ENCODE measurements around the gene SOX30.
A peak's percentile ranks its signal among the peaks of the same experiment; 100 is the strongest.

The SOX30 gene

GRCh38 chr5:157607371-157608161 is 44.7 kb downstream of the SOX30 start:
- peak; percentile 65 for DNase-seq

DNA sequence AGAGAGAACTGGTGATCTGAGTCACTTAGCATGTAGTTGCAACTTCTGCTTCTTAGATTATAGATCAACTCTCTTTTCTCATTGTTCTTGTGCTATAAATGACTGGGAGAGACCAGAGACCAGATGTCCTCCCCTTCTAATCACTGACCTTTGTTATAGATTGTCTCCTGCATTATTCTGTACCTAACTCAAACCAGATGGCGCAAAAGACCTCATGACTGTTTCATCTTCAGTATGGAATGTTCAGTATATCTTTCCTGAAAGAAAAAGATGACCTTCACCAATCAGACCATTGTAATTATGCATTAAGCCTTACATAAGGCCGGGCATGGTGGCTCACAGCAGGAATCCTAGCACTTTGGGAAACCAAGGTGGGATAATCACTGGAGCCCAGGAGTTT is 46.2 kb downstream of the SOX30 start:
- no peak for DNase-seq

DNA sequence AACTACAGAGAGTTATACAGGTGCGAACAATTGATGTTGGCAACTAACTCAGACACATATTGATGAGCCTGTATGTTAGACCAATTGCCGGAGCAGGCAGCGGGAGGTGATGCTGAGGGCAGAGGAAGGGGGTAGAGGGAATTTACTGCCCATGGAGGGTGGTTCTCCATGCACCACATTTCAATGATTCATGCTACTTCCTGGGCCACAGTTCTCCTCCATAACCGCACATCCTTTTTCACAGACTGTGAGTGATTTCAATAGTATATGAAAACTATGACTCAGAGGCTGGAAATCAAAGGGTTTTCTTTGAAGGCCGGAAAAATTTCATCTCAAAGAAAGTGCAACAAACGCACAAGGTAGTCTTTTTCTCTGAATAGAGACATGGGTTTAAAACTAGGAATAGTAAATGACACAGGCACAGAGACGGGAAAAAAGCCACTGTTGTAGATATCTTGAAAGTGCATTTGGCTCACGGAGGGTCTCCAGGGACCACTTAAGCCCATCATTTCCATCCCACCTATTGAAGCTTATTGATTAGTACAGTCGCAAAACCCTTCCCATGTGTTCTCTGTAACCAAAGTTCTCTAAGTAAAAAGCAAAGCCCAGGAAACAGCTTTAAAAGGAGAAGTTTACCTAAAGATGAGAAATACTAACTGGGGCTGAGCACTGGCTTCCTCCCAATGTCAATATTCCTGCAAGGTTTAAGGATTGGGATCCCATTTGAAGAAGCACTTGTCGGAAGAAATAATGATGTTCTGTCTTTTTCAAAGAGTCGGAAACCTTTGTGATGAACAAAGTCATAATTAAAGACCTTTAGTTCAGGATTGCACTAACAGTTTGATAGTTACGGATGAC is 48.7 kb downstream of the SOX30 start:
- DNase-seq = no peak

DNA sequence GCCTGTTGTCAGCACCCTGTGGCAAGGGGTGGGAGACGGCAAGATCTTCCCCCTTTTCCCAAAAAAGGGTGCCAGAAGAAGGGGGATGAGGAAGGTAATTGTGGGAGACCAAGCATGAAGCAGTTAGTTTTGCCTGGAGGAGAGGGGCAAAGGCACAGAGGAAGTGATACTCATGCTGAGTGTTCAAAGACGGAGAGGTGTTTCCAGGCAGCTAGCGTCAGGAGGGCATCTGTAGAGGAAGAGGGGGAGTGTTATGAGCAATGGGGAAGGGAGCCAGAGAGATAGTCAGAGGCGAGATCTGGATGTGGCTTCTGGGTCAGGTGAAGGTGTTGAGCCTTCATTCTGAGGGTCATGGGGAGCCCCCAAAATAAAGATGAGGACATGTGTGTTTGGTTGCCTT is 49.7 kb downstream of the SOX30 start:
- DNase-seq = no peak

DNA sequence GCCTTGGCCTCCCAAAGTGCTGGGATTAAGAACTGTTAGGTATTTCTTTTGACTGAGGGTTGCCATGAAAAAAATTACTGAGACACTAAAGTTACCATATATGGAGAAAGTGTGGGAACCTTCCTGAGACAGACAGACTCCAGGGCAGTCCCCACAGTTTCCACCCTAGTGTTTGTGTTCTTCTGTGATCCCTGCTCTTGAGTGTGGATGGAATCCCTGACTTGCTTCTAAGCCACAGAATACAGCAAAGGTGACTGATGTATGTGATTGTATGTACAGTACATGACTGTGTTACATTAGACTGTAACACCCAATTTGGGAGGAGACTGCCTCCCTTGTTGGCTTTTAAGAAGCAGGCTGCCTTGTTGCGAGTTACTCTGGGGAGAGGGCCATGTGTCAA is 52.0 kb downstream of the SOX30 start:
- DNase-seq = no peak

- no peak for DNase-seq
Observed at GRCh38 chr5:157599565-157599964, 52.7 kb downstream of the SOX30 start.

DNA sequence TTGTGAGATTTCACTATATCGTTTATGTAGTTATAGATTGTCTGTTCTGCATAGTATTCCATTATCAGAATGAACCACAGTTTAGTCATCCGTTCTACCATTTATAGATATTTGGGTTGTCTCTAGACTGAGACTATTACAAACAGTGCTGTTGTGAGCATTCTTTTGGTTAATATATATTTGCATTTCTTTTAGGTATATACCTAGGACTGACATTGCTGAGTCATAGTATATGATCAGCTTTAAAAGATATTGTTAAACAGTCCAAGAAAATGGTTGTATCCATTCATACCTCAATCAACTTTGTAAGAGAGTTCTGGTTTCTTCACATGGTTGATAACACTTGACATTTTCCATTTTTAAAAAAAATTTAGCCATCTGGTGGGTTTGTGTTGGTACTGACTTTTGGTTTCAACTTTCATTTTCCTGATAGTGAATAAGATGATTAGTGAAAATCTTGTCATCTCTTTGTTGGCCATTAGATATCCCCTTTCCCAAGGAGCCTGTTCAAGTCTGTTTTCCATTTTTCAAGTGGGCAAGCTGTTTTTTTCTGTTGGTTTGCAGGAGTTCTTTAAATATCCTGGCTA is 53.8 kb downstream of the SOX30 start:
- DNase-seq = no peak

DNA sequence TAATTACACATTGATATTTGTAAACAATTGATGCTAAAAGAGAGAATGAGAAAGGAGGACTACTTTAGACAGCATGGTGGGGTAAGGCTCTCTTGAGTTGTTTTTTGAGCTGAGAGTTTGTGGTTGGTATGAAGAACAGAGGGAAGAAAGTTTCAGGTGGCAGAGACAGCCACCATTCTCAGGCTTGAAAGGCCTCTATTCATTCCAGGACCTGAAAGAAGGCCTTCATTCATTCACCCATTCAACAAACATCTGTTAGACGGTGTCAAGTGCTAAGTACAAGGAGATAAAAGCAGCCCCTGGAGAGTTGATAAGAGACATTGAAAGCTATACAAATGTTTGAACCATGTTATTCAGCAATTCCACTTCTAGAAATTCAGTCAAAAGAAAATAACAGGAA is 55.0 kb downstream of the SOX30 start:
- no peak for DNase-seq

DNA sequence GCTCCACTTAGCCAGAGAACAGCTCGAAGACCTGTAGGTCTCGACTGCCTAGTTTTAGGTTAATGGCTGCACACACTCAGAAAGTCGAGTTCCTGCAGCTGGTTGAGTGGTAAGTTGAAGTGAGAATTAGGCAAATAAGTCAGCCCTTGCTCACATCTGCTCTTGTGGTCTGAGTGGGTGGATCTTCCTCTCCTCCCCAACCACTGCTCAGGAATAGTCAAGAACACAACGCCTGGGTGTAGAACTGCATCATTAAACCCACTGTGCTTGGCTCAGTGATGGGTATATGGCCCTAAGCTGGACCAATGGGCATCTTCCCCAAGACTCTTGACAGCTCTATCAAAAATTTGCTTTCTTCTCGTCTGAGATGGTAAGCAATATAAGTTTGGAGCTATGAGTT is 55.8 kb downstream of the SOX30 start:
- DNase-seq = no peak

GRCh38 chr5:157594675-157595459 is 57.4 kb downstream of the SOX30 start:
- no peak for DNase-seq

- DNase-seq = no peak
Observed at GRCh38 chr5:157594257-157594656, 58.0 kb downstream of the SOX30 start.

DNA sequence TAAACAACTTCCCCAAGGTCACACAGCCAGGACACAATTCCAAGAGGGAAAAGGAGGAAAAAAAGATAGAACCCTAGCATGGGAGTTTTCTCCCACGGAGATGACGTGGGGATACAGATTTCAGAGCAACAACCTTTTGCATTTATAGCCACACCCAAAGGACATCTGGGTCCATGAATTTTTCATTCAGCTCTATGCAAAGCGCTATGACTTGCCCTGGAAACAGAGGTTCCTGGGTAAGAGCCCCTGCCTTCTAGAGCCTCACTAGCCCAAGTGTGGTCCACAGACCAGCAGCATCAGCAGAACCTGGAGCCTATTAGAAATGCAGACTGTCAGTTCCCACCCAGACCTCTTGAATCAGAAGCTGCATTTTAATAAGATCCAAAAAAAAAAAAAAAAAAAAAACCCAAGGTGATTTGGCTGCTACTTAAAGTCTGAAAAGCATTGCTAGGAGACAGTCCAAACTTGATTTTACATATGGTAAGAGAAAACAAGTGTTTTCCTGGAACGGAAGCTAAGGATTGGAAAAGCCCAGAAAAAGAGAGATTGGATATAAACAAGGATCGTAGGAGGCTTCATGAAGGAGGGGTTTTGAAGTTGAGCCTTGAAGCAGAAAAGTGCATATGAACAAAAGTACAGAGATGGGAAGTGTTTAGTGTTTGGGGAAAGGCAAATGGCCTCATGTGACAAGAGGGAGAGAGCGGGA is 59.0 kb downstream of the SOX30 start:
- DNase-seq = no peak

DNA sequence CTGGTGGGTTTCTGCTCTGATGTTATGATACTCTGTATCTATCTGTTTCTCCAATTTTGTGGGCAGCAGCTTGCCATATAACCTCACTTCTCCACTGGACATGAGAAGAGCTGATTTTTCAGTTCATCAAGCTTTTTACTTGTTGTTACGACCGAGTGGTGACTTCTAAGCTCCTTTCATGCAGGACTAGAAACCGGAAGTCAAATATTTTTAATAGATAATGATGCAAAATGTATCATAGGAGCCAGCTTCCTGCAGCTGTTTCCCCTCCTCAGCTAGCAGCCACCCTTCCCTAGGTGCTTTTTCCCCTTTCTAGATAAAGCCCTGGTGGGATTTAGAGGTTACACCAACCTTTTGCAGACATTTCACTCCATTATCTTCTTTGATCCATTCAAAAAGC is 59.6 kb downstream of the SOX30 start:
- no peak for DNase-seq

DNA sequence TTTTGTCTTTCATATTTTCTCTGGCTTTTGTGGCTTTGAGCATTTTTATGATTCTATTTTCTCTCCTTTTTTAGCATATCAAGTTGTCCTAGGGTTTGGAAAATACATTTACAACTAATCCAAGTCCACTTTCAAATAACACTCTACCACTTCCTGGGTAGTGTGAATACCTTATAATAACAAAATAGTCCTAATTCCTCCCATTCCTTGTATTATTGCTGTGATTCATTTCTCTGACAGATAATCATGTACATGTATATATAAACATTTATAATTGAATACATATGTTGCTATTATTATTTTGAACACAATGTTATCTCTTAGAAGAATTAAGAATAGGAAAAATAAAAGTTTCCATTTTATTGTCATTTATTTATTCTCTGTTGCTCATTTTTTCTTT is 61.8 kb downstream of the SOX30 start:
- DNase-seq = no peak

- no peak for DNase-seq
Observed at GRCh38 chr5:157584628-157585027, 67.6 kb downstream of the SOX30 start.

DNA sequence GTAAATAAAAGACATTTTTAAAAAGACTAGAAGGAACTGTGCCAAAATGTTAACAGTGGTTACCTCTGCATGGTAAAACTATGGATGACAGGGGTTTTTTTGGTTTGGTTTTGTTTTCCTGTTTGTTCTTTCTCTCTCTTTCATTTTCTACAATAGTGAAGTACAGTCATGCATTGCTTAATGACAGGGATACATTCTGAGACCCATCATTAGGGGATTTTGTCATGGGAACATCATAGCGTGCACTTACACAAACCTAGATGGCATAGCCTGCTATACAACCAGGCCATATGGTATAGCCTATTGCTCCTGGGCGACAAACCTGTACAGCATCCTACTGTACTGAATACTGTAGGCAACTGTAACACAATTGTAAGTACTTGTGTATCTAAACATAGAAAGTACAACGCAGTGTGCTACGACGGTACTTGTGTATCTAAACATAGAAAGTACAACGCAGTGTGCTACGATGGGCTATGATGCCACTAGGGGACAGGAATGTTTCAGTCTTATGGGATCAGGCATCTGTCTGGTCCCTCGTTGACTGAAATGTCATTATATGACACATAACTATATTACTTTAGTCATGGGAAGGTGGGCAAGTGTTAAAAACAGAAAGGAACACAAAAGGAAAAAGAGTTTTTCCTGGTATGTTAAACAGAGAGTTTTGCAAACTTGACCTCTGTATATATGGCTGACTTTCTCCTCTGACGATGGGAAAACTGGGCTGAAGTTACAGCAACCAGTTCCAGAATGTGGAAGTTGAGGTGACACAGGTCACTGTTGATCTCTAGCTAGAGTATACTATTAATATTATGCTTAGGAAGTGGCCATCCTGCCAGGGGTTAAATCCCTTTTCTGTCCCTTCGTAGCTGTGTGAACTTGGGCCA is 69.3 kb downstream of the SOX30 start:
- no peak for DNase-seq

DNA sequence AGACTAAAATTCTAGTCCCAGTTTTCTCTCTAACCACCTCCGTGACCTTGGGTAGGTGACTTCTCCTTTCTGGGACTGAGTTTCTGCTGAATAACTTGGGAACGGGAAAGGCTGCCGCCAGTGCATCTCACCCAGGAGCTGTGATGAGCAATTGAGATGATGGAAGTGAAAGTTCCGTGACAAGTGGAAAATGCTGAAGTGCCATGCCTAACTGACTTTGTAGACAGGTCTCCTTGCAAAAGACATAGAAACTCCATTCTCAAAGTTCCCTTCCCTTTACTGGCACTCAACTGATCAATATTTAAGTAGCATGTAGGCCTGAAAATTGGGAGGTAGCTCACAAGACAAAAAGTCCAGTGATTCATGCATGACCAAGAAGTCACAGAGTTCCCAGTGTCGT is 70.3 kb downstream of the SOX30 start:
- DNase-seq = no peak

- DNase-seq = no peak
Observed at GRCh38 chr5:157578079-157578780, 74.0 kb downstream of the SOX30 start.

DNA sequence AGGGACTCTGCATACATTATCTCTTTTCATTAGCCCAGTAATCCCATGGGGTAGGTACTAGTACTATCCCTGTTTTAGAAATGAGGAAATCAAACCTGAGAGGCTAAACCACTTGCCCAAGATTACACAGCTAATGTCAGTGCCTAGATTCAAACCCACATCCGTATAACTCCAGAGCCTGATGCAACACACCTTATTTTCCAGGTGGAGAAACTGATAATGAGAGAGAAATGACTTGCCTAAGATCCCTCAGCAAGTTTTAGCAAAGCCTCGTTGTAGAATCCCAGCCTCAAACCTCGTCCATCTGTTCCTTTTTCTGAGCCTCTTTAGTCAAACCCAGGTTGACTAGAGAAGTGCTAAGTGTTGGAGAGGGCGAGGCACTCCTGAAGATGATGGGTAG is 75.6 kb downstream of the SOX30 start:
- DNase-seq = no peak

All from hematopoietic multipotent progenitor cell treated with erythropoietin and hydrocortisone succinate and interleukin-3 and kit ligand, for 6 days (in vitro differentiated cells).